ENCODE results near the gene CARD16.

DNA sequence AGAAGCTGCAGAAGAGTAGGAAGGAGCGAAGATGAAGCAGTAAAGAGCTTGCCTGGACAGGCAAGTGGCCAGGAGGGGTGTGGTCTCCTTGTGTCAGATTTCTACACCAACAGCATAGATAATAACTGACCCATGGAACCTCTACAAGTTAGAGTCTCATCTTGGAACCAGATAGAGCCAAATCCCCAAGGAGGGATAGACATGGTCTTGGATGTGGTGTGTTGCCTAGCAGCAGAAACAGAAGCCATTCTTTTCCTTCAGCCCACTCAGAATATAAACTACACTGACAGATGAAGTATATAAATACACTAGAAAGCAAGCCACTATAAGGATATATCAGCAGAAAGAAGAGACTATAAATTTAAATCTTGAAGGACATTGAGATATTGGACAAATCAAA lies 4.3 kb upstream of the CARD16 start:
- TF ChIP-seq, protein P1, sequence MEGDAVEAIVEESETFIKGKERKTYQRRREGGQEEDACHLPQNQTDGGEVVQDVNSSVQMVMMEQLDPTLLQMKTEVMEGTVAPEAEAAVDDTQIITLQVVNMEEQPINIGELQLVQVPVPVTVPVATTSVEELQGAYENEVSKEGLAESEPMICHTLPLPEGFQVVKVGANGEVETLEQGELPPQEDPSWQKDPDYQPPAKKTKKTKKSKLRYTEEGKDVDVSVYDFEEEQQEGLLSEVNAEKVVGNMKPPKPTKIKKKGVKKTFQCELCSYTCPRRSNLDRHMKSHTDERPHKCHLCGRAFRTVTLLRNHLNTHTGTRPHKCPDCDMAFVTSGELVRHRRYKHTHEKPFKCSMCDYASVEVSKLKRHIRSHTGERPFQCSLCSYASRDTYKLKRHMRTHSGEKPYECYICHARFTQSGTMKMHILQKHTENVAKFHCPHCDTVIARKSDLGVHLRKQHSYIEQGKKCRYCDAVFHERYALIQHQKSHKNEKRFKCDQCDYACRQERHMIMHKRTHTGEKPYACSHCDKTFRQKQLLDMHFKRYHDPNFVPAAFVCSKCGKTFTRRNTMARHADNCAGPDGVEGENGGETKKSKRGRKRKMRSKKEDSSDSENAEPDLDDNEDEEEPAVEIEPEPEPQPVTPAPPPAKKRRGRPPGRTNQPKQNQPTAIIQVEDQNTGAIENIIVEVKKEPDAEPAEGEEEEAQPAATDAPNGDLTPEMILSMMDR (IDR thresholded peaks at IDR 0.05): no peak
- TF ChIP-seq POLR2A (IDR thresholded peaks at IDR 0.05; ENCODE audit: low read depth) (no peak), POLR2AphosphoS5 (IDR thresholded peaks at IDR 0.05) (no peak)

Measured in esophagus muscularis mucosa (tissue), 3 donors.